Activated T-cell treated with anti-CD3 and anti-CD28 coated beads, Interleukin-2, amount 50 U/mL, for 1 hour (primary cell): Measurements from ENCODE around the gene BCAS3.

Source experiments
- DNase-seq: peaks from one replicate; pipeline ENCODE4 v3.0.0-alpha.2; 2020

BCAS3 gene

DNA sequence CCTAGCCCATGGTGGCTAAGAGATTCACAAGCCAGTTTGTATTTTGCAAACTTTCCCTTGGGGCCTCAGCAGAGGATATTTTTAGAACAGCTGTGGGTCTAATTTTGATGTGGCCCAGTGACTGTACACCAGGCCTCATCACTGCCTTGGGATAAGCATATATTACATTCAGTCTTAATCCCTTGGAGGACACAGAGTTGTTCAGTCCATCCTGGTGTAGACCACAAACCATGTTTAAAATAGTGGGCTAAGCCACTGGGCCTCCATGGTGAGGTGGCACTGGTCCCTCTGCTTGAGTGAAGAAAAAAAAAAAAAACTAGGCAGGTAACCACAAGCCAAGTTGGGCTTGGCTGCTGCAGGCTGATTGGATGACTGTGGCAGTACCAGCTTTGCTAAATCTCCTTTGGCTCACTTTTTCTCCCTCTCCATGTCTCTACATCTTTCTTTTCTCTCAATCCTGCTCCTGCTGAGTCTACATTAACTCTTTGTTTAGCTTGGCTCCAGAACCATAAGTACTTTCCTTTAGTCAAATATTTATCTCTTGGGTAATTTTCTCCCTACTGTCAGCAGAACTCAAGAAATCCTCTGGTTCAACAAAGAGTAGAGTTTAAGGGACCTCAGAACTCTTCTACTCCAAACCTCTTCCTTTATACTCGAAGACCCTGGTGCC, 602.0 kb downstream of the BCAS3 start:
- no peak for DNase-seq

DNA sequence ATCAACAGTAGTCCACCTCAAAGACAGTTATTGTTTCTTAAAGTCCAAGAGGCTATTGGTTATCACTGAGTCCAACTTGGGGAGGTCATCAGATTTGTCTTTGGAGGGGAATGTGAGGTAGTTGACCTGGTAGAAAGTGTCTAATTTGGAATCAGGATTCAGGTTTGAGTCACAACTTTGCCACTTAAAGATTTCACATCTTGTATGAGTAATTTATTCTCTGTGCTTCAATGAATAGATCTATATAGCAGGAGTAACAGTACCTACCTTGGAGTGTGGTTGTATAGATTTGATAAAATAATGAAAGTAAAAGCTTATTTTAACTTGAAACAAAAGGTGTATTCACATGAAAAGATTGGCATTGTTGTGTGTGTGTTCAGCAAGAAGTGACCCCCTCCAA, 602.7 kb downstream of the BCAS3 start:
- DNase-seq: no peak

DNA sequence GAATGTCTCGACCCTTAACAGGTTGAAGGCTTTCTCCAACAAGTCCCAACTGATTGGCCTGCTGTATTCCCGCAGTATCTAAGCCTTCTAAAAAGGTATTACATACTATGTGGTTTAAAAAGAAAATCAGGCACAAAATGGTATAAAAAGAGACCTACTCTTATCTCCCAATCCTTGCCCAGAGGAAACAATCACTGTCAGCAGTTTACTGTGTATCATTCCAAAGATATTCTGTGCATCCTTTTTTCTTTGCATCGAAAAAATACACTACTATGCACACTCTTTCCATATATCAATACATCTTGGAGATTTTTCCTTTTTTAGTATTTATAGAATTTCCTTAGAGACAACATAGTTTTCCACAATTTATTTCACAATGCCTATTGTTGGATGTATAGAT, 603.2 kb downstream of the BCAS3 start:
- DNase-seq: no peak

DNA sequence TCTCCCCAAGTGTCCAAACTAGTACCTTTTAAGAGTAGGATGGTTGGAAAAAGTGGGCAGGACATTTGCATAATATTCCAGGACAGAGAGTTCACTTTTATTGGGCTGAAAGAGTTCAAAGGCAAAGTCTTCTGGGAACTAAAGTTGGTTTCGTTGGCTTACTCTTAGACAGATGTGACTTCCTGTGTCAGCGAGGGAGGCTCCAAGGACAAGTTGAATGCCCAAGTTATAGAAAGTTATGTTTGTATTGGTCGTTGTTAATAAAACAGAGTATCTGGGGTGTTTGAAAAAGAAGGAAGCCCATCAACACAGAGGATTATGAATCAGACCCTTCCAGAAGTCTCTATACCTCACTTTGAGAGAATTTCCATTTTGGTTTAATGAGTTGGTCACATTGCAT, 604.7 kb downstream of the BCAS3 start:
- DNase-seq: no peak

DNA sequence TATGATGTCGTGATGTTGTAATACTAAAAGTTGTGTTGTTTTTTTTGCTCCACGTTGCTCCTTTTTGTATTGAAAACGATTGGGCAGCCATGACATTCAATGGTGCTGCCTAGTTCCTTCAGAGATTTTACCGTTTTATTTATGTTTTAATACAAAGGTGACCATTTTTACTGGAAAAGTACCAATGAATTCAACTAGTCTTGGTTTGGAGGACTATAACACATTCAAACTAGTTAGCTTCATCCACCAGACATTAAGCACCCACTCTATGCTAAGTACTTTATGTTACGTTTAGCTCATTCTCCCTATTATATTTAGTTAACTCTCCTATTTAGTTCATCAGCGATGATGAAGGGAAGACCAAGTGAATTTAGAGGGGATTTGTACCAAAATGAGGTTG, 605.4 kb downstream of the BCAS3 start:
- no peak for DNase-seq

DNA sequence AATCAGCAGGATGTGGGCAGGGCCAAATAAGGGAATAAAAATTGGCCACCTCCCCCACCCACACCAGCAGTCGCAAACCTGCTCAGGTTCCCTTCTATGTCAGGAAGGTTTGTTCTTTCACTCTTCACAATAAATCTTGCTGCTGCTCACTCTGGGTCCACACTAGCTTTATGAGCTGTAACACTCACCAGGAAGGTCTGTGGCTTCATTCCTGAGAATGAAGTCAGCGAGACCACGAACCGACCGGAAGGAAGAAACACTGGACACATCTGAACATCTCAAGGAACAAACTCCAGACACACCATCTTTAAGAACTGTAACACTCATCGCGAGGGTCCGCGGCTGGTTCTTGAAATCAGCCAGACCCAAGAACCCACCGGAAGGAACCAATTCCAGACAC, 606.5 kb downstream of the BCAS3 start:
- DNase-seq: no peak

DNA sequence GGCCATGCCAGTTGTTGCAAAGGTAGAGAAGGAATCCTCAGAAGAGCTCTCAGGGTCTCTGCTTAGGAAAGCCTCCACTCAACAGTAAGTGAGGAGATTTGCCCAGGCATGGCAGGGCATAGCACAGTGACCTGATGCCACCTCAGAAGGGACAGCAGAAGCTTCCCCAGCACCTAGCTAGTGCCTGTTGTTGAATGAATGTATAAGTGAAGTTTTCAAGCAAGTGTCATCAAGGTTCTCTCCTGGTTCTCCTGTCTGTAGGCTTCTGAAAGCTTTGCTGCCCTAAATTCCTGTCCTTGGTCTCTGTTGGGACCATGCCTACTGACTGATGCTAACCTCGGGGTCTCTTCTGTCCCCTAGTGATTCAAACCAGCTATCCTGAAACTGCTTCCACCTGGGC, 607.1 kb downstream of the BCAS3 start:
- no peak for DNase-seq

DNA sequence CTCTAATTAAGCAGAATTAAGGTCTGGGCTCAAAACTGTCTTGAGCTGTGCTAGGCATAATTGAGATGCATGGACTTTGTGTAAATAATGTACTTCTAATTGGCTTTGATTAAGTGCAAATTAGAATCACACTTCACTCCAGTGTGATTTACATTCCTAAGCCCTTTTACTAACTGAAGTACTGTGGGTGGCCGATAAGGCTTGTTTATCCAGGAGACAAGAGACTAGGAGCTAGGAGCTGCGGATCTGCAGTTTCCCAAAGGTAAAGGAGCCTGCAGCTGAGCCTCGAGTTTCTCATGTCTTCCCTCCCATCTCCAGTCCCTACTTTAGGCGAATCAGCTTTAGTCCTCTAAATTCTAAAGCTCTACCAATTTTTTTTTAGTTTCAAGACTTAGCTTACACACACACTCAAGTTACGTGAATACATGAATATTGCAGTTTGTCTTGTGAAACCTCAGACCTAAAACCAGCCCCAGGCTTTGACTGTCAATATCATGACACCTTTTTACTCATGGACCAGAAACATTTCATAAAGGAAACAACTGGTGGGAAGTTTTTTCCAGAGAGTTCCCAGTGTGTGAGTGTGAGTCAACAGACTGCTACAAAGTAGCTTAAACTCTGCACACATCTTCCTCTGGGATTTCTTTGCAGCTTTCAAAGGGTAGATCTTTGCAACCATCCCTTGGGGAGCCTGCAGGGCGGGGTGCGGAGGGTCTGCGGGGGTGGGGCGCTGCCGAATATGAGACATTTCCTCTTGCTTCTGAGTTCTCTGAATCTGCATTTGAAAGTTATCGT, 608.1 kb downstream of the BCAS3 start:
- no peak for DNase-seq

DNA sequence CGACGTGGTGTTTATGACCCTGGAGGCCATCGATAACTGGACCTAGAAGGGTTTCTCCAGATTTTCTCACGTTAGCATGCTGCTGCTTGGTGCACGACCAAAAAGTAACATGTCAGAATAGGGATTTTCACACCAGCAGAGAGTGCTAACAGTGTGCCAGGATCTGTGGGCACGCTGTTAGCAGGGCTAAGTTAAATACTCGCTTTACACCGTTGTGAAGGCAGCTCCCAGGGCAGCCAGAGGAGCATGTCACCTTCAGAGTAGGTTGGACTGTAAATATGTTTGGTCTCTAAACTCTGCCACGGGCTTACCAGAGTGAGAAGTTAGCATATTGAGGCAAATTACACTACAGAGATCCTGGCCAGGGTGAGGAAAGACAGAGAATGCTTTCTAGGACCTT, 608.8 kb downstream of the BCAS3 start:
- DNase-seq: no peak

DNA sequence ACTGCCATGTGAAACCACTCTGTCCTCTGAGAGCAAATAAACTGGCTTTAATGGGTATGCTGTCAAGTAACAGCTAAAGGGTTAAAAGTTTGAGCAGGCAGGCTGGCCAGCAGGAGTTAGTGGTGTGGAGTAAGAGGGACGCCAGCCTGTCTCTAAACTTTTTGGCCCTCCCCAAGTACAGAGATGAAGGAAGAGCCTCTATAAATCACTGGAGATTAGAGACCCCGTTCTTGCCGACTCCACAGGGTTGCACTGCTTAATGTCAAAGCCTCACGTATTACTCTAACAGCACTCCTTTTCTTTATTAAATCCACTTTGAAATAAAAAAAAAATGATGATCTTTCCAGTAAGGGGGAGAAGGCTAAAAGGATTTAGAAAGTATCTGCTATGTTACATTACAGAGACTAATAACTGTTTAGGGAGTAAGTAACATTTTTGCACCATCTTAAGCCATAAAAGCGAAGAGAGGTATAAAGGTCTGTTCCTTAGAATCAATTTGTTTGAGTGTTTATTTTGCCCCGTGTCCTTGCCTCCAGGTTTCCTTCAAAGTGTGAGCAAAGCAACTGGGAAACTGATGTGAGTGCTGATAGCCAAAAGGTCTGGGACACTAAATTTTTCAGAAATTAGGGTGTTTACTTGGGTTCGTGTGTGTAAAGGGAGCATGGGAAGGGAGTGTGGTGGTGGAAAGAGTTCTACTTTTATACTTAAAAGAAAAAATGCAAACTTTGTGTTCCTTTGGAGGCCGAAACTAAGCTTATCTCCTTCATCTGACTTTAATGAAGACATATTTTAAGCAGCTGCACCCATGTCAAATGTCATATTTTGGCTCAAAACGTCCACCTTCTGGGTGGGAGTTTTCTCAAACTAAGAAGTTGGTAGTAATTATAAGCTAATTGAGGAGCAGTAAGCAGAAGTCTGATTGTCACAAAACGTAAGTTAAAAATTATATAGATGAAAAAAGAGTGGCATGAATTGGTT, 612.0 kb downstream of the BCAS3 start:
- no peak for DNase-seq

DNA sequence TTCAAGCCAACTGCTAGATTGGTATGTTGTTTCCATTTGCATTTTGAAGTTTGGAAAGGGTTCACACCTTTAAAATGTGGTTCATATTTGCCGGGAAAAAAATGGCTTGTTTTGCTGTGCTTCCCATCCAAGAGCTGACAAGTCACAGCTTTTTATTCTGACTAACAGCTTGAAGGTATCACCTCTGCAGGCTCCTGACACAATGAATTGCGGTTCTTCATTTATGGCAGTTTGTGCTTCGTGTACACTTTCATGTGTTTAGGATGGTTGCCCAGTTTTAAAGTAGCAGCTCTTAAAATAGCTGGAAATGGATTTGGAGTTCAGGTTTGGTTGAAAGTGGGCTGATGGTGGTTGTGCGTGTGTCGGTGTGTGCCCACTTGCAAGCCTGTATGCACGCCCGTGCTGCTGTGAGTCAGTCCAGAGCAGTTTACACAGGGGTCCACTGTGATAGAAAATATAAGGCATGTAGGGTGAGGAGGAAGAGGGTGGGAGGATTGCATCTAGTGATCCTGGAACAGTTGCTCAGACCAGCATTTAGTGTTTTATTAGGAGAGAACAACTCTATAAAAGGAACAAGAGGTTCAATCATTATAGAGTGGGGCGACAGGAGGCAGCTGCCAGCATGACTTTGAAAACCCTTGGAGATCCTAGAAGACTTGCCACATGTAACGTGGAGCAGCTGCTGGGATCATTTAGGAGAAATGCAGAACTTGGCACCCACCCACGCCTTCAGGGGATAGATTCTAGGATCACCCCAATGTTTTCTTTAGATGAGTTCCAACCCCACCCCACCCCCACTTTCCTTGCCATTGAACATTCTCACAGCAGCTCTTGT, 614.0 kb downstream of the BCAS3 start:
- no peak for DNase-seq

DNA sequence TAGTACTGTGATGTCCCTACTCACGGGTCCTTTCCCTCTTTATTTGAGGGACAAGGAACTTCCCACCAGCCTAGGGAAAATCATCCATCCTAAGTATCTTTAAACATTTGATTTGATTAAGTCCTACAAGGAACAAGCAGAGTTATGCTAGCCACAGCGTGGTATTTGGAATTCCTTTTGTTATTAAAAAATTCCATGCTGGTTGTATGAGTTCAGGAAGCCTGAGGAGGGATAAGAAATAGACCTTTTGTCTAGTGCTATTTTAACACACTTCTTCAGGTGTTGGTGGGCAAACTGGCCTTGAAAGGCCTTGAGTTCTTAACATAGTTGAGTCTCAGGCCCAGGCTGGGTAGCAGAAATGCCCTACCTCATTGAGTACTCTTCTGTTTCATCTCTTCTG, 616.6 kb downstream of the BCAS3 start:
- DNase-seq: no peak

DNA sequence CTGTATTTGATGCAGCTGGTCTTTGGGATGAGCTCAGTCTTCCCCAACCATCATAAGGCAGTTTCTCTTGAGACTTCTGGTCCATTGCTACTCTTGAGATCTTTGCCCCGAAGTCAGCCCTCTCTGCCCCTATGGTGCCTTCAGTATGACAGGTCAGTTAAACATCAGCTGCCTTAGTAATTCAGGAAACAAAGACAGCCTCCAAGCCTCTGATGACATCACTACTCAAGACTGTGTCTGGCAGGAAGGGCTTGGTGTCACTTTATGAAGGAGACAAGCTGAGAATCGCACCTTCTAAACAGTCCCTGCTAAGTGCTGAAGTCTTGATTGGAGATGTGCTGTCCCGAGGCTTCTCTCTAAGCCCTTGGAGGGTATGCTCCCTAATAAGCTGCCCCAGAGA, 617.1 kb downstream of the BCAS3 start:
- DNase-seq: no peak

DNA sequence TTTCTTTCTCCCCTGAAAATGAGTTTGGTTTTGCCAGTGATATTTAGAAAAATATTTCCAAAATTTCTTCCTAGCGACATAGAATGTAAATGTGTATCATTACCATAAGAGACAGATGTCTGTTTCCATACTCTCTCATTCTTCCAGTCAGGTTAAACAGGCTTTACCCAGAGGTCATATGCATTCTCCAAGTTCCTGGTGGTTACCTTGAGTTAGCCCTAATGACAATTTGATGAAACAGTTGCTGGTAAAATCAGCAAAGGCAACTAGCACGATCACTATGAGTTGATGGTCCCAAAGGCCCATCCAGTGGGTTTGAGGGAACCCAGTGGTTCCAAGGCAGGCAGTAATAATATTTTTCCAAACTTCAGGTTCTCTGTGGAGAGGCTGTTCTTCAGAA, 618.4 kb downstream of the BCAS3 start:
- no peak for DNase-seq

DNA sequence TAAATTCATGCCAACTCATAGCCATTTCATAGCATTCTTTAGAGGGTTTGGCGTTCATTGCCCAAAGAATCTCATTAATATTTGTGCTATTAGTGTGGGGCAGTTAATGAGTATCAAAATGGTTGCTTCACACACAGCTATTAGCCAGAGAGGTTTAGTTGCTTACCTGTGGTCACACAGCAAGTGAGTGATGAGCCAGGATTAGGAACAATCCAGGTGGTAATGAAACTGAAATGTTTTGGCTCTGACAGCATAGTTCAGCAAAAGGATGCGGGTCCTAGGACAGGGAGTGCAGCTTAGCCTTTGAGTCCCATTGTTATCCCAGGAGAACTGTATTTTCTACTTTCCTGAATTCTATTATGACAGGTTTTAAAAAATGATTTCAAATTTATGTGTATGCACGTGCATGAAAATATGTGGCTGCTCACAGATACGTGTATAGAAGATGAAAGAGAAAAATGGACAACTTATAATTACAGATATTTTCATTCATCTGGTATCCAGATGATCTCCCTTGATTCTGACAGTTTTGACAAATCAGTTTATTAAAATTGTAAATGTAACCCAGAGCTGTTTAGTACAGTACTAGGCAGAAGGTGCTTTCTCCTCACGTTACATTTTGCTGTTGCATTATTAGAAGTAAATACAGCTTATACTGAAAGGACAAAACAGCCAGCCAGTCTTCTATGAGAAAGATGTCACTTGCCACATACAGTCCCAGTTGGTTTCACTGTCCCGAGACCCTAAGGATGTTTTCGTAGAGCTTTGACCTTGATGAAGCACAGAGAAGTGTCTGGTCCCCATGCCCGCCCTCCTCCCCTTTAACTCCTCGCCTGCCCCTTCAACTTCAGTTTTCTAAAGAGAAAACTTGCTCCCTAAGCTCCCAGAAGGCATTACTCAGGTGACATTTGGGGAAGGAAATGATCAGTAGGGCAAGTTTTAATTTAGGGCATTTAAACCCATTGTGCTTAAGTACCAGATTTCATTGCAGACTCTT, 622.2 kb downstream of the BCAS3 start:
- DNase-seq: no peak

DNA sequence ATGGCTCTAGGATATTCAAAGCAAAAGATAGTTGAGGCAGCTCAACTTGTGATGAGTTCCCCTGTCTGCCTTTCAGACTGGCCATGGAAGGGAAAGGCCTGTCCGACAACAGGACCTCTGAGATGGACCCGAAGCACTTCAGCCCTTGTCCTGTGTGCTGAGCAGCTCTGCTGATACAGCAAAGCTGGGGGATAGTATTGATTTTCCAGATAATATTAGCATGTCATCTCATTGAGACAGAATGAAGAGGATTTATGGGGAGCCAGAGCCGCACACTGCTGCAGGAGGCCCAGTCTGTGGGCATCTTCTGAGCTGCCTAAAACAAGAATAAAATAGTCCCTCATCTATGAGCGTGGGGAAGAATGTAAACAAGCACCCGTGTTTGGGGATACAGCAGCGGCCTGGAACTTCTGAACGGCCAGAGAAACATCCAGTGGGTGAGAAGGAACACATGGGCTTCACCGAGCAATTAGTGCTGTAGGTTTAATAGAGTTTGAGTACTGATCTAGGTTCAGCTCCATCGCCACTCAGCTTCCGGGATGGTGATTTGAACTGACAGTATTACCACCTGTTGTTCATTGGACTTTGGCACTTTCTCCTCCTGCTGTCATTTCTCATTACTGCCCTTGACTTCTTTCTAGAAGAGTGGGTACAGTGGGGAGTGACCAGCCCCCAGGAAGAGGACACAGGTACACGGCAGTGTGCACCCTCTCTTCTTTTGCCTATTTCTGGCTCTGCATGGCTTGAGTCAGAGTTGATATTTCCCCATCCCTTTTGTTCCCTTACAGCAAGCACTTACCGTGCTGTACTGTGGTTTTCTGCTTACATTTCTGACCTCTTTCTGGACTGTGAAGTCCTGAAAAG, 625.5 kb downstream of the BCAS3 start:
- no peak for DNase-seq

DNA sequence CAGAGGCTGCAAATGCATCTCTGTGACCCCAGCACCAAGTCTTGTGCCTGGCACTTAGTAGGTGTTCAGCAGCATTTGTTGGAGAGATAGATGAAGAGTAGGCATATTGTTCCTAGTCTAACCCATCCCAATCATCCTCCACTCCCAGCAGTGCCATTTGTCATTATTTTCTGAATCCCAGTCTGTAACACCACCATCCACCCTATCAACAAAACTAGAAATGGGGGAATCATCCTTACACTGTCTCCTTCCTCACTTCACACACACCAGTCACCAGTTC, 626.1 kb downstream of the BCAS3 start:
- DNase-seq: no peak

DNA sequence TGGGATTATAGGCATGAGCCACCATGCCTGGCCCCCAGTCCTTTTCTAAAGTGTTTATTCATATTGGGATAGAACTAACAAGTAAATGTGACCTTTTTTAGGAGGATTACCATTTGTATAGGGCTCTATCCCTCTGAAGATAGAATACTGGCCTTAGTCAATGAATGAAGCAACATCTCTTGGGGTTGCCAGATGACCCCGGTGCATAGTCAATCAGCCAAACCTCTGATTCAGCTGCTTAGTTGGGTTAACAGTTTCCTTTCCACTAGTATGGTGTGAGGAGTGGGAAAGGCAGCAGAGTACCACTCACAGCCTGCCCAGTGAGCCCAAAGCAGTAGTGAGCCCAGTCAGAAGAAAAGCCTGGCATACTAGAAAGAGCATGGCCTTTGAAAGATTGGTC, 627.4 kb downstream of the BCAS3 start:
- DNase-seq: no peak

DNA sequence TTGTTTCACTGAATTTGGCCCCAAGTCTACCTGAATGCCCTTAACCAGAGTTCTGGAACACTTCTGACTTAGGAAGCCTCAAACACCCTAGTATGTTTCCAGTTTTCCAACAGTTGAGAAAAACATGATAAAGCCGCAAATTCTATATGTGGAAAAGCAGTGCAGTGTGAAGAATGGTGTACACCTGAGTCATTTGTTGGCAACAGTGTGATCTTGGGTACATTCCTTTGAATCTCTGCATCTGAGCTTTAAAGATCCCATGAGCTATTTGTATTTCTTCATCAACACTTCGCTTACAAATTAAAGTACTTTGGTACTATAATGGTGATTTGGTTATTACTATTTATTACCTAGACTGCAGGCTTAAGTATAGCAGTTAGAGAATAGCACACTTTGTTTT, 628.4 kb downstream of the BCAS3 start:
- DNase-seq: no peak
